HepG2 (cell line): Measurements from ENCODE around the gene POLD3. TPM values are rescaled to one million over a fixed set of nuclear protein-coding genes. Genes with fewer than 3 reads are reported as not detected.

Experiments used
- AHR ChIP-seq: IDR thresholded peaks from 2 replicates; pipeline ENCODE4 v1.6.1; 2018; ENCODE audit warnings: missing genetic modification reagents, missing compliant biosample characterization
- DMAP1 ChIP-seq: IDR thresholded peaks from 2 replicates; pipeline ENCODE4 v1.6.1; 2016
- ETV6 ChIP-seq: sonication (generic); formaldehyde crosslinking; conservative IDR thresholded peaks from 2 replicates; pipeline ENCODE4 v1.4.0; 2020; ENCODE audit warnings: missing genetic modification reagents
- HNRNPK ChIP-seq: fragments of 200-400 bp; formaldehyde crosslinking; IDR thresholded peaks from 2 replicates; pipeline ENCODE4 v1.6.1; 2018; ENCODE audit warnings: low read length, low read depth, moderate library complexity, mild to moderate bottlenecking; ENCODE audit not compliant: poor library complexity, severe bottlenecking
- KMT2A ChIP-seq: sonication (generic); formaldehyde crosslinking; IDR thresholded peaks from 2 replicates; pipeline ENCODE4 v1.4.0; 2020; ENCODE audit warnings: missing genetic modification reagents
- MATR3 ChIP-seq: sonication (generic); formaldehyde crosslinking; IDR thresholded peaks from 2 replicates; pipeline ENCODE4 v1.4.0; 2020; ENCODE audit warnings: missing genetic modification reagents
- RFXAP ChIP-seq: sonication (generic); formaldehyde crosslinking; IDR thresholded peaks from 2 replicates; pipeline ENCODE4 v1.4.0; 2020; ENCODE audit warnings: missing genetic modification reagents, borderline replicate concordance
- SYNCRIP ChIP-seq: fragments of 200-400 bp; formaldehyde crosslinking; IDR thresholded peaks from 2 replicates; pipeline ENCODE4 v1.6.1; 2018; ENCODE audit warnings: mild to moderate bottlenecking, low read depth, low read length; ENCODE audit not compliant: insufficient read depth
- TGIF2 ChIP-seq: IDR thresholded peaks from 2 replicates; pipeline ENCODE4 v1.6.1; 2016; ENCODE audit warnings: control low read depth, missing compliant biosample characterization
- ZFP36L2 ChIP-seq: sonication (generic); formaldehyde crosslinking; IDR thresholded peaks from 2 replicates; pipeline ENCODE4 v1.4.0; 2020; ENCODE audit warnings: missing genetic modification reagents
- ZNF138 ChIP-seq: sonication (generic); formaldehyde crosslinking; IDR thresholded peaks from 2 replicates; pipeline ENCODE4 v1.5.0; 2020; ENCODE audit warnings: mild to moderate bottlenecking, low read depth, missing genetic modification reagents
- ZNF160 ChIP-seq: sonication (generic); formaldehyde crosslinking; IDR thresholded peaks from 2 replicates; pipeline ENCODE4 v1.8.0; 2022; ENCODE audit warnings: mild to moderate bottlenecking, inconsistent platforms, missing genetic modification reagents
- ZNF317 ChIP-seq: sonication (generic); formaldehyde crosslinking; IDR thresholded peaks from 2 replicates; pipeline ENCODE4 v1.5.0; 2020; ENCODE audit warnings: mild to moderate bottlenecking, missing genetic modification reagents
- ZNF335 ChIP-seq: sonication (generic); formaldehyde crosslinking; IDR thresholded peaks from 2 replicates; pipeline ENCODE4 v1.4.0; 2020; ENCODE audit warnings: missing genetic modification reagents
- ZNF430 ChIP-seq: sonication (generic); formaldehyde crosslinking; IDR thresholded peaks from 2 replicates; pipeline ENCODE4 v1.9.0; 2021; ENCODE audit warnings: mild to moderate bottlenecking, missing genetic modification reagents
- ZNF572 ChIP-seq: sonication (generic); formaldehyde crosslinking; IDR thresholded peaks from 2 replicates; pipeline ENCODE4 v1.5.1; 2020; ENCODE audit warnings: mild to moderate bottlenecking, missing genetic modification reagents
- ZNF619 ChIP-seq: sonication (generic); formaldehyde crosslinking; IDR thresholded peaks from 2 replicates; pipeline ENCODE4 v1.4.0; 2020; ENCODE audit warnings: mild to moderate bottlenecking, missing genetic modification reagents
- ZNF678 ChIP-seq: sonication (generic); formaldehyde crosslinking; IDR thresholded peaks from 2 replicates; pipeline ENCODE4 v1.4.0; 2020; ENCODE audit warnings: mild to moderate bottlenecking, missing genetic modification reagents
- ZNF713 ChIP-seq: sonication (generic); formaldehyde crosslinking; IDR thresholded peaks from 2 replicates; pipeline ENCODE4 v1.4.0; 2020; ENCODE audit warnings: mild to moderate bottlenecking, missing genetic modification reagents
- ZNF746 ChIP-seq: sonication (generic); formaldehyde crosslinking; IDR thresholded peaks from 2 replicates; pipeline ENCODE4 v1.8.0; 2022; ENCODE audit warnings: mild to moderate bottlenecking, missing genetic modification reagents
- polyA plus RNA-seq, 8 experiments: library from polyadenylated mRNA; depleted of rRNA in 3 of 8; stranded (reverse) in 7 of 8; unstranded in 1 of 8; fragments of >200 nt; fragmentation: Illumina TruSeq in 4 of 8; extraction: Trizol in 4 of 8; gene quantifications; 2 replicates each; pipeline versions ENCODE4 v1.2.1 to v1.2.3, GENCODE V29; 2011 to 2016; ENCODE audit warnings: low read depth in 4 of 8, missing spikeins in 1 of 8, mixed read lengths in 1 of 8; ENCODE audit not compliant: insufficient read depth in 1 of 8
- total RNA-seq, 5 experiments: library from RNA; depleted of rRNA; stranded (reverse); fragments of >200 nt; fragmentation: Illumina TruSeq; extraction: Trizol; gene quantifications; 2 replicates each; pipeline ENCODE4 v1.2.3, GENCODE V29; 2016; ENCODE audit warnings: low read depth in 1 of 5
- TF ChIP-seq, protein P1 (sequence below): sonication (generic); formaldehyde crosslinking; IDR thresholded peaks from 2 replicates; pipeline ENCODE4 v1.4.0; 2020; ENCODE audit warnings: missing genetic modification reagents, low read depth, mild to moderate bottlenecking, borderline replicate concordance
- TF ChIP-seq, protein P2 (sequence below): sonication (generic); formaldehyde crosslinking; IDR thresholded peaks from 2 replicates; pipeline ENCODE4 v1.5.1; 2020; ENCODE audit warnings: missing genetic modification reagents, mild to moderate bottlenecking, borderline replicate concordance
- TF ChIP-seq, protein P3 (sequence below): sonication (generic); formaldehyde crosslinking; IDR thresholded peaks from 2 replicates; pipeline ENCODE4 v1.4.0; 2020; ENCODE audit warnings: mild to moderate bottlenecking, missing genetic modification reagents, borderline replicate concordance
- TF ChIP-seq, protein P4 (sequence below), 2 experiments: fragments of 450-650 bp in 1 of 2; sonication (generic) in 1 of 2; formaldehyde crosslinking; IDR thresholded peaks; 2 replicates each; pipeline versions ENCODE4 v1.5.0 to v1.8.0; 2020 to 2022; ENCODE audit warnings: mild to moderate bottlenecking in 1 of 2, missing genetic modification reagents in 1 of 2

The POLD3 gene
- total and polyA plus RNA-seq, 2 of the 13 experiments (the other 11 are each of a cell fraction or from before 2014, with no cell fraction given), result 6.3 to 18.9 TPM

DNA sequence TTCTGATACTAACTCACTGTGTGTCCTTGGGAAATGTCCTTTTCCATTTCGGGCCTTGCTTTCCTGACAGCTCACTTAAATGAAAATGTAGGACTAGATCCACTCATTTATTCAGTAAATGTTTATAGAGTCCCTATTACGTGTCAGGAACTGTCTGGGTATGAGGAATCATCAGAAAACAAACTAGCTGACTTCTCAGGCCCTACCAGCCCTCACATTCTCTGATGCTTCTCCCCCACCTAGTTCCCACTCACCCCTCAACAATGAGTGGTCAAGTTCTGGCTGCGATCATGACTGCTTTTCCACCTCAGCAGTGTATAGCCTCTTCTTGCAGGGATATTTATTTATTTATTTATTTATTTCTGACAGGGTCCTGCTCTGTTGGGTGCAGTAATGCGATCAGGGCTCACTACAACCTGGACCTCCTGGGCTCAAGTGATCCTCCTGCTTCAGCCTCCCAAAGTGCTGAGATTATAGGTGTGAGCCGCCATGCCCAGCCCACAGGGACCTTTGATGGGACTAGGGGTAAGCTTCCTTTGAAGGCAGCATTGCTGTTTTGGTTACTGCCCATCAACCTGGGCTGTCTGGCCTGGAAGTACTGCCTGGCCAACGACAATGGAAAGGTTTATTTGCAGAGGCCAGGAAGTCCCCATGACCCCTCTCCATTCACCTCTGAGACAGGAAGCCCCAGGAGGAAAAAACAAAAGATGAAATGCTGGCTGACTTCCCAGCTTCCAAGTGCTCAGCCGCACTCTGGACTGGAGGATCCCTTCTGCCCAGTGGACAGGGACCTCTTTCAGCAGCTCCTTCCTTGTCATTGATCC lies 33.1 kb upstream of the POLD3 start (continued):
- TF ChIP-seq RFXAP, result no peak
- TF ChIP-seq ZNF335 (CRISPR knock-in tag), result no peak
- TF ChIP-seq, protein P1, sequence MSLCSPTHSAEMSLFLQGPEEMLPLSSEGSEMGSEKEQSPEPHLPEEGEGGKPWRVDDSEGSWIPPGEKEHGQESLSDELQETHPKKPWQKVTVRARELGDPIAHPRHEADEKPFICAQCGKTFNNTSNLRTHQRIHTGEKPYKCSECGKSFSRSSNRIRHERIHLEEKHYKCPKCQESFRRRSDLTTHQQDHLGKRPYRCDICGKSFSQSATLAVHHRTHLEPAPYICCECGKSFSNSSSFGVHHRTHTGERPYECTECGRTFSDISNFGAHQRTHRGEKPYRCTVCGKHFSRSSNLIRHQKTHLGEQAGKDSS (CRISPR knock-in tag), result no peak
- TF ChIP-seq ZNF746 (CRISPR knock-in tag), result no peak
- no peak for TF ChIP-seq ZNF678 (CRISPR knock-in tag)
- TF ChIP-seq ZNF619 (CRISPR knock-in tag), result no peak
- TF ChIP-seq ZNF138 (CRISPR knock-in tag), result no peak
- TF ChIP-seq ZNF713 (CRISPR knock-in tag), result no peak
- TF ChIP-seq, protein P2, sequence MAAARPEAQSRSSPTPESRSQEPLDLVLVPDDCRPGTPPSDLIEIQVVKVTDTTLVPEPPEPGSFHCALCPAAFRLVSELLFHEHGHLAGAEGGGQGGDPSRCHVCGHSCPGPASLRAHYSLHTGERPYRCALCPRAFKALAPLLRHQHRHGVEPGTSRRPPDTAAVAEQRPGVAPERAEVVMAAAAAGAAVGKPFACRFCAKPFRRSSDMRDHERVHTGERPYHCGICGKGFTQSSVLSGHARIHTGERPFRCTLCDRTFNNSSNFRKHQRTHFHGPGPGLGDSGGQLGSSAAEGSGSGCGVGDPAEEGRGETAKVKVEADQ (CRISPR knock-in tag), result no peak
- TF ChIP-seq, protein P3, sequence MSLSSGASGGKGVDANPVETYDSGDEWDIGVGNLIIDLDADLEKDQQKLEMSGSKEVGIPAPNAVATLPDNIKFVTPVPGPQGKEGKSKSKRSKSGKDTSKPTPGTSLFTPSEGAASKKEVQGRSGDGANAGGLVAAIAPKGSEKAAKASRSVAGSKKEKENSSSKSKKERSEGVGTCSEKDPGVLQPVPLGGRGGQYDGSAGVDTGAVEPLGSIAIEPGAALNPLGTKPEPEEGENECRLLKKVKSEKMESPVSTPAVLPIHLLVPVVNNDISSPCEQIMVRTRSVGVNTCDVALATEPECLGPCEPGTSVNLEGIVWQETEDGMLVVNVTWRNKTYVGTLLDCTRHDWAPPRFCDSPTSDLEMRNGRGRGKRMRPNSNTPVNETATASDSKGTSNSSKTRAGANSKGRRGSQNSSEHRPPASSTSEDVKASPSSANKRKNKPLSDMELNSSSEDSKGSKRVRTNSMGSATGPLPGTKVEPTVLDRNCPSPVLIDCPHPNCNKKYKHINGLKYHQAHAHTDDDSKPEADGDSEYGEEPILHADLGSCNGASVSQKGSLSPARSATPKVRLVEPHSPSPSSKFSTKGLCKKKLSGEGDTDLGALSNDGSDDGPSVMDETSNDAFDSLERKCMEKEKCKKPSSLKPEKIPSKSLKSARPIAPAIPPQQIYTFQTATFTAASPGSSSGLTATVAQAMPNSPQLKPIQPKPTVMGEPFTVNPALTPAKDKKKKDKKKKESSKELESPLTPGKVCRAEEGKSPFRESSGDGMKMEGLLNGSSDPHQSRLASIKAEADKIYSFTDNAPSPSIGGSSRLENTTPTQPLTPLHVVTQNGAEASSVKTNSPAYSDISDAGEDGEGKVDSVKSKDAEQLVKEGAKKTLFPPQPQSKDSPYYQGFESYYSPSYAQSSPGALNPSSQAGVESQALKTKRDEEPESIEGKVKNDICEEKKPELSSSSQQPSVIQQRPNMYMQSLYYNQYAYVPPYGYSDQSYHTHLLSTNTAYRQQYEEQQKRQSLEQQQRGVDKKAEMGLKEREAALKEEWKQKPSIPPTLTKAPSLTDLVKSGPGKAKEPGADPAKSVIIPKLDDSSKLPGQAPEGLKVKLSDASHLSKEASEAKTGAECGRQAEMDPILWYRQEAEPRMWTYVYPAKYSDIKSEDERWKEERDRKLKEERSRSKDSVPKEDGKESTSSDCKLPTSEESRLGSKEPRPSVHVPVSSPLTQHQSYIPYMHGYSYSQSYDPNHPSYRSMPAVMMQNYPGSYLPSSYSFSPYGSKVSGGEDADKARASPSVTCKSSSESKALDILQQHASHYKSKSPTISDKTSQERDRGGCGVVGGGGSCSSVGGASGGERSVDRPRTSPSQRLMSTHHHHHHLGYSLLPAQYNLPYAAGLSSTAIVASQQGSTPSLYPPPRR (CRISPR knock-in tag), result no peak; the same call in 1 of the 2 replicates
- peak; percentile 93 for TF ChIP-seq ZNF317 (CRISPR knock-in tag)
- no peak for TF ChIP-seq ZNF160 (CRISPR knock-in tag)
- no peak for TF ChIP-seq AHR (CRISPR knock-in tag)
- no peak for TF ChIP-seq SYNCRIP
- TF ChIP-seq HNRNPK, result no peak
- TF ChIP-seq DMAP1 (CRISPR knock-in tag), result no peak
- no peak for TF ChIP-seq ZNF430
- TF ChIP-seq KMT2A (CRISPR knock-in tag), result no peak
- TF ChIP-seq, protein P4, sequence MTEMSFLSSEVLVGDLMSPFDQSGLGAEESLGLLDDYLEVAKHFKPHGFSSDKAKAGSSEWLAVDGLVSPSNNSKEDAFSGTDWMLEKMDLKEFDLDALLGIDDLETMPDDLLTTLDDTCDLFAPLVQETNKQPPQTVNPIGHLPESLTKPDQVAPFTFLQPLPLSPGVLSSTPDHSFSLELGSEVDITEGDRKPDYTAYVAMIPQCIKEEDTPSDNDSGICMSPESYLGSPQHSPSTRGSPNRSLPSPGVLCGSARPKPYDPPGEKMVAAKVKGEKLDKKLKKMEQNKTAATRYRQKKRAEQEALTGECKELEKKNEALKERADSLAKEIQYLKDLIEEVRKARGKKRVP (CRISPR knock-in tag; IDR thresholded peaks at IDR 0.05), result no peak
- TF ChIP-seq ETV6 (CRISPR knock-in tag), result 0 out of 2 replicates have a peak, but pooled peaks have one; percentile 51
- TF ChIP-seq MATR3 (CRISPR knock-in tag), result no peak
- TF ChIP-seq ZFP36L2 (CRISPR knock-in tag), result no peak
- TF ChIP-seq ZNF572 (CRISPR knock-in tag), result no peak
- TF ChIP-seq TGIF2 (CRISPR knock-in tag), result no peak
